GM18909 (cell line): Measurements from ENCODE around the gene SLC37A1.

Source experiments
- ATAC-seq: cut with Tn5 transposase; IDR thresholded peaks from one replicate; pipeline ENCODE4 v1.9.1; 2021; ENCODE audit warnings: mild to moderate bottlenecking; ENCODE audit not compliant: unreplicated experiment, poor library complexity

Gene SLC37A1

GRCh38 chr21:42524341-42525028 is 10.8 kb downstream of the SLC37A1 start:
- ATAC-seq: peak; percentile 78

- peak; percentile 9 for ATAC-seq
Observed at GRCh38 chr21:42525029-42525581, 11.5 kb downstream of the SLC37A1 start.

- no peak for ATAC-seq
Observed at GRCh38 chr21:42525676-42526378, 12.2 kb downstream of the SLC37A1 start.

- ATAC-seq: no peak
Observed at GRCh38 chr21:42526379-42526727, 12.7 kb downstream of the SLC37A1 start.

GRCh38 chr21:42527127-42527488 is 13.5 kb downstream of the SLC37A1 start:
- ATAC-seq: no peak

GRCh38 chr21:42527489-42528158 is 14.0 kb downstream of the SLC37A1 start:
- peak; percentile 43 for ATAC-seq

- ATAC-seq: no peak
Observed at GRCh38 chr21:42530167-42530518, 16.5 kb downstream of the SLC37A1 start.

GRCh38 chr21:42531771-42532170 is 18.1 kb downstream of the SLC37A1 start:
- ATAC-seq: no peak

GRCh38 chr21:42532466-42533181 is 19.0 kb downstream of the SLC37A1 start:
- no peak for ATAC-seq

- ATAC-seq: no peak
Observed at GRCh38 chr21:42533306-42533962, 19.8 kb downstream of the SLC37A1 start.

- no peak for ATAC-seq
Observed at GRCh38 chr21:42533963-42534355, 20.3 kb downstream of the SLC37A1 start.

GRCh38 chr21:42534421-42535378 is 21.0 kb downstream of the SLC37A1 start:
- ATAC-seq: no peak

GRCh38 chr21:42535602-42536171 is 22.0 kb downstream of the SLC37A1 start:
- peak; percentile 70 for ATAC-seq

GRCh38 chr21:42536601-42537000 is 22.9 kb downstream of the SLC37A1 start:
- ATAC-seq: no peak

GRCh38 chr21:42537106-42537742 is 23.6 kb downstream of the SLC37A1 start:
- ATAC-seq: peak; percentile 41

GRCh38 chr21:42538479-42539275 is 25.0 kb downstream of the SLC37A1 start:
- ATAC-seq: no peak

- no peak for ATAC-seq
Observed at GRCh38 chr21:42539342-42539741, 25.7 kb downstream of the SLC37A1 start.
